H1 (cell line): Measurements from ENCODE around the gene BABAM2. TPM values are rescaled to one million over a fixed set of nuclear protein-coding genes. Genes with fewer than 3 reads are reported as not detected.

Source experiments
- ASH2L ChIP-seq: fragments of 200-600, 300-600 bp; sonication (generic); IDR thresholded peaks from one replicate; pipeline ENCODE4 v1.7.1; 2017; ENCODE audit warnings: low read length
- BACH1 ChIP-seq: IDR thresholded peaks from 2 replicates; pipeline ENCODE4 v1.6.1; 2012; ENCODE audit warnings: low read length, improper control_type of control experiment
- CBX5 ChIP-seq: fragments of 300-800, 300-1000 bp; sonication (generic); IDR thresholded peaks from 2 replicates; pipeline ENCODE4 v1.7.1; 2016; ENCODE audit warnings: antibody characterized with exemption, low read length, low read depth
- CHD2 ChIP-seq: IDR thresholded peaks from 2 replicates; pipeline ENCODE4 v1.6.1; 2012; ENCODE audit warnings: low read length, improper control_type of control experiment
- CREB1 ChIP-seq: IDR thresholded peaks from 2 replicates; pipeline ENCODE4 v1.6.1; 2012; ENCODE audit warnings: inconsistent platforms
- EP300 ChIP-seq, 2 experiments: IDR thresholded peaks; 1 replicate in 1 of 2; 2 replicates in 1 of 2; pipeline ENCODE4 v1.6.1; 2011 to 2012; ENCODE audit warnings: low read depth in 2 of 2, low read length in 2 of 2, mild to moderate bottlenecking in 2 of 2, borderline replicate concordance in 1 of 2, inconsistent platforms in 1 of 2, moderate library complexity in 1 of 2
- GABPA ChIP-seq: IDR thresholded peaks from 2 replicates; pipeline ENCODE4 v1.6.1; 2011; ENCODE audit warnings: mild to moderate bottlenecking, low read length, moderate library complexity, borderline replicate concordance; ENCODE audit not compliant: insufficient read depth
- HDAC2 ChIP-seq, 2 experiments: fragments of 300-600 bp in 1 of 2; sonication (generic) in 1 of 2; IDR thresholded peaks; 2 replicates each; pipeline ENCODE4 v1.6.1; 2011 to 2012; ENCODE audit warnings: low read depth in 2 of 2, low read length in 2 of 2, mild to moderate bottlenecking in 2 of 2, moderate library complexity in 2 of 2, borderline replicate concordance in 1 of 2, inconsistent platforms in 1 of 2
- MAFK ChIP-seq: IDR thresholded peaks from 2 replicates; pipeline ENCODE4 v1.6.1; 2012; ENCODE audit warnings: low read depth, mild to moderate bottlenecking, improper control_type of control experiment, low read length
- NANOG ChIP-seq: IDR thresholded peaks from 2 replicates; pipeline ENCODE4 v1.6.1; 2011; ENCODE audit warnings: low read length, low read depth, mild to moderate bottlenecking, inconsistent platforms; ENCODE audit not compliant: insufficient read depth, poor library complexity, severe bottlenecking
- PHF8 ChIP-seq: fragments of 200-600 bp; sonication (generic); conservative IDR thresholded peaks from 2 replicates; pipeline ENCODE4 v1.7.1; 2012; ENCODE audit warnings: low read depth, mild to moderate bottlenecking, inconsistent platforms, low read length, moderate library complexity
- POLR2AphosphoS5 ChIP-seq: IDR thresholded peaks from 2 replicates; pipeline ENCODE4 v1.6.1; 2011; ENCODE audit warnings: low read depth, low read length
- RAD21 ChIP-seq, 2 experiments: IDR thresholded peaks in 1 of 2; conservative IDR thresholded peaks in 1 of 2; 2 replicates each; pipeline ENCODE4 v1.6.1; 2011; ENCODE audit warnings: low read depth in 2 of 2, low read length in 2 of 2, improper control_type of control experiment in 1 of 2, inconsistent platforms in 1 of 2, mild to moderate bottlenecking in 1 of 2, moderate library complexity in 1 of 2
- RBBP5 ChIP-seq: IDR thresholded peaks from 2 replicates; pipeline ENCODE4 v1.7.1; 2012; ENCODE audit warnings: low read depth, mild to moderate bottlenecking, inconsistent platforms, low read length, moderate library complexity, borderline replicate concordance
- SIN3A ChIP-seq, 2 experiments: IDR thresholded peaks in 1 of 2; conservative IDR thresholded peaks in 1 of 2; 2 replicates each; pipeline ENCODE4 v1.6.1; 2011 to 2012; ENCODE audit warnings: low read length in 2 of 2, improper control_type of control experiment in 1 of 2, low read depth in 1 of 2, mild to moderate bottlenecking in 1 of 2
- TEAD4 ChIP-seq: IDR thresholded peaks from 2 replicates; pipeline ENCODE4 v1.6.1; 2012; ENCODE audit warnings: low read depth, low read length, inconsistent platforms, mixed read lengths
- polyA plus RNA-seq, 7 experiments: library from polyadenylated mRNA; depleted of rRNA in 3 of 7; stranded (reverse) in 5 of 7; unstranded in 2 of 7; fragments of >200 nt in 5 of 7; fragments of 200-250 nt in 2 of 7; gene quantifications; 1 replicate in 5 of 7; 2 replicates in 1 of 7; 4 replicates in 1 of 7; pipeline versions ENCODE4 v1.2.1 to v1.2.3, GENCODE V29; 2011 to 2013; ENCODE audit warnings: missing spikeins in 2 of 7, mixed read lengths in 2 of 7
- total RNA-seq: library from RNA; stranded (reverse); fragmentation: NEBNext Ultra II Directional; extraction: Animal tissue kit (Norgen Biotek cat#: 25700); gene quantifications from 2 replicates; pipeline ENCODE4 v1.2.1, GENCODE V29; 2021
- TF ChIP-seq, protein P1 (sequence below): IDR thresholded peaks from 2 replicates; pipeline ENCODE4 v1.6.1; 2012; ENCODE audit warnings: inconsistent platforms
- TF ChIP-seq, protein P2 (sequence below): IDR thresholded peaks from 2 replicates; pipeline ENCODE4 v1.6.1; 2012; ENCODE audit warnings: low read length, inconsistent platforms

The BABAM2 gene
- total and polyA plus RNA-seq, 2 of the 8 experiments (the other 6 are each of a cell fraction or from before 2014, with no cell fraction given): 15.8 to 20.9 TPM

DNA sequence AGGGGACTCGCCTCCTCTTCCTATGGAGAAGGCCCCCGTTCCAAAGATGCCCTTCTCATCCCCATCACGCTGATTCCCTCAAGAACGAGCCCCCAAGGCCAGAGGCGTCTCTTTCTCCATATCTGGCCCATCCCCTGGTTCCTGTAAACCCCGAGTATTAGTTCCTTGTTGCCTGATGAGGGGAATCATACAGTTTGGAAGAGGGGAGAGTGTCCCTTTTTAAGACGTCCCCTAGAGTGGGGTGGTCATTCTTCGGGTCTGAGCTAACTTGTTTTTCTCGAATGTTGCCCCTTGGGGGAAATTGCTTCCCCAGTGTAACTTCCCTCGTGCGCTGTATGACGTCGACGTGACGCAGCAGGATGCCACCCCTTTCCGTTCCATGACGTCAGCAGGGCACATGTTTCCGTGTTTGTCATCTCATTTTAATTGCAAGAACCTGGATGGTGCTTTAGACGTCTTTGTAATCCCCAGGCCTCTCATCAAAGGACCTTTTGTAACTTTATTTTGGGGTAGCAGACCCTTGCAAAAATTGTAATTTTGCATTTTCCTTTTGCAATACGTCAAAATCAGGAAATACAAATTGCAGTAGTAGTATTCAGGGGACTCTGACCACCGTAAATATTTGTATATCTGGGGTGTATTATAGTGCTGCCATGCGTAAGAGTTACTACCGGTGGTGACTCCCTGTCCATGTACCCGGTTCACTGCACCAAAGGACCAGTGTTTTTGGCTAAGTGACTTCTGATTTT lies 569 bp downstream of the BABAM2 start (continued):
- TF ChIP-seq, protein P1, sequence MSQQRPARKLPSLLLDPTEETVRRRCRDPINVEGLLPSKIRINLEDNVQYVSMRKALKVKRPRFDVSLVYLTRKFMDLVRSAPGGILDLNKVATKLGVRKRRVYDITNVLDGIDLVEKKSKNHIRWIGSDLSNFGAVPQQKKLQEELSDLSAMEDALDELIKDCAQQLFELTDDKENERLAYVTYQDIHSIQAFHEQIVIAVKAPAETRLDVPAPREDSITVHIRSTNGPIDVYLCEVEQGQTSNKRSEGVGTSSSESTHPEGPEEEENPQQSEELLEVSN: peak; percentile 32; the same call in 1 of the 2 replicates
- TF ChIP-seq ASH2L (peak; percentile 78), POLR2AphosphoS5 (no peak; the same call in 1 of the 2 replicates), PHF8 (peak; percentile 82), GABPA (no peak), CBX5 (no peak), EP300 (IDR thresholded peaks at IDR 0.05; ENCODE audit: borderline replicate concordance in 1 of 2, low read depth in 2 of 2, low read length in 2 of 2) (0 out of 3 replicates have a peak, but pooled peaks of 1 of the 2 experiments have one; percentile 19), NANOG (no peak), BACH1 (0 out of 2 replicates have a peak, but pooled peaks have one; percentile 38), SIN3A (conservative IDR thresholded peaks at IDR 0.05 in 1 of 2, IDR thresholded peaks at IDR 0.05 in 1 of 2; ENCODE audit: low read depth in 1 of 2, low read length in 2 of 2) (0 out of 4 replicates have a peak, but pooled peaks of 1 of the 2 experiments have one; percentile 81), HDAC2 (IDR thresholded peaks at IDR 0.05; ENCODE audit: borderline replicate concordance in 1 of 2, low read depth in 2 of 2, low read length in 2 of 2) (no peak), RBBP5 (no peak; the same call in 1 of the 2 replicates), CREB1 (peak; percentile 100), MAFK (no peak), TEAD4 (no peak), CHD2 (peak; percentile 47; the same call in 1 of the 2 replicates), RAD21 (IDR thresholded peaks at IDR 0.05 in 1 of 2, conservative IDR thresholded peaks at IDR 0.05 in 1 of 2; ENCODE audit: low read depth in 2 of 2, low read length in 2 of 2) (no peak)
- TF ChIP-seq, protein P2, sequence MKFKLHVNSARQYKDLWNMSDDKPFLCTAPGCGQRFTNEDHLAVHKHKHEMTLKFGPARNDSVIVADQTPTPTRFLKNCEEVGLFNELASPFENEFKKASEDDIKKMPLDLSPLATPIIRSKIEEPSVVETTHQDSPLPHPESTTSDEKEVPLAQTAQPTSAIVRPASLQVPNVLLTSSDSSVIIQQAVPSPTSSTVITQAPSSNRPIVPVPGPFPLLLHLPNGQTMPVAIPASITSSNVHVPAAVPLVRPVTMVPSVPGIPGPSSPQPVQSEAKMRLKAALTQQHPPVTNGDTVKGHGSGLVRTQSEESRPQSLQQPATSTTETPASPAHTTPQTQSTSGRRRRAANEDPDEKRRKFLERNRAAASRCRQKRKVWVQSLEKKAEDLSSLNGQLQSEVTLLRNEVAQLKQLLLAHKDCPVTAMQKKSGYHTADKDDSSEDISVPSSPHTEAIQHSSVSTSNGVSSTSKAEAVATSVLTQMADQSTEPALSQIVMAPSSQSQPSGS: peak; percentile 95
